GM12875 (cell line): Measurements from ENCODE around the gene MRM3.
"Not testable (repeated sequence)": the region's sequence is repeated elsewhere in the genome, so short reads cannot be mapped to it uniquely, and the experiment has no call there.

Source experiments
- H3K4me3 ChIP-seq: one replicate; pipeline ENCODE4 v1.5.1; 2011; ENCODE audit warnings: low read depth, low read length, control low read depth
- CTCF ChIP-seq: IDR thresholded peaks from 2 replicates; pipeline ENCODE4 v1.5.1; 2011; ENCODE audit warnings: low read depth, mild to moderate bottlenecking, control low read depth, inconsistent platforms, low read length, moderate library complexity, borderline replicate concordance; ENCODE audit not compliant: insufficient read depth

Gene MRM3

DNA sequence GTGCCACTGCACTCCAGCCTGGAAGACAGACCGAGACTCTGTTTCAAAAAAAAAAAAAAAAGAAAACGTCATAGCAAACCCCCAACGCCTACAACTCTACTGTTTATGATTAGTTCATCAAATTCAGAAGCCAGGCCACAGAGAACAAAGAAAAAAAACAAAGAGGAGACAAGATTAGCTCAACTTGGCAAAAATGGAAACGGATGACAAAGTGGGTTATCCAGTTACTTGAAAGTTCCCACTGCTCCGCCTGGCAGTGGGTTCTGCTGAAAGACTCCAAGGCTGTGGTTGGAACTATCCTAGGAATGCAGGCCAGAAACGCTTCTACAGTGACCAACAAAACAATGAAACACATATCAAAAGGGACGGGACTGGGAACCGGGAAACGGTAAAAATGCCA lies 53.1 kb downstream of the MRM3 start:
- no peak overlapping the region for H3K4me3 ChIP-seq
- no peak for TF ChIP-seq CTCF

- H3K4me3 ChIP-seq: not testable (repeated sequence)
These were observed 53.6 kb downstream of the MRM3 start for GRCh38 chr17:835721-836120.

DNA sequence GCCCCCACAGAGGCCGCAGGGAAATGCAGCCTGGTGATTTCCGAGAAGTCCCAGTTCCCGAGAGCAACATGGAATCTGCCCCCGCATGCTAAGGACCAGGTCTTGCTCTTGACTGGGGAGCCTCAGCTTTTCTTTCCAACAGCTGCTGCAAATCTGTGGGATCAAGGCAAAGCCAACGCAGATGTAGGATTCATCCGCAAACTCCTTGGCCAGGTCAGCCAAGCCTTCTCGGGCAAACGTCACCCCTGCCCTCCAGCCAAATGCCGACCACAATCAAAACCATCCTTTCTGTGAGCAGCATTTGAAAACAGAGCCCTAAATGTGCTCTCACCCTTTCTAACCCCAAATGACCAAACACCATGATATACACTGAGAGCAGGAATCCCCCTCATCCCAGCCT lies 54.0 kb downstream of the MRM3 start:
- no peak overlapping the region for H3K4me3 ChIP-seq
- TF ChIP-seq CTCF: no peak

DNA sequence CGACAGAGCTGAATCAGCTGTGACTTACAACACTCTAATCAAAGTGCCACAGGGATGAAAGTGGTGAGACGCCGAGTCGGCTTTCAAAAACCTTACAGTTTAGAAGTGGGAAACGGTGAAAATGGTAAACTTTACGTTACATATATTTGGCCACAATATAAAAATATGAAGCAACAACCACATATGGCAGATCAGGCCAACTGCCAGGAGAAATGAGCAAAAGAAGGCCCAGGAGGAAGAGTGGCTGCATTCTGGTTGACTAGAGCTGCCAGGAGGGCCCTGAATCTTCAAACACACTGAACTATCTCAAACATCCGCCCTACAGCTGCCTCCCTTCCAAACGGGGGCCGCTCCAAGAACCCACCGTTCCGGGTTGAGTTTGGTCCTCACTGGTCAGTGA lies 56.3 kb downstream of the MRM3 start:
- H3K4me3 ChIP-seq: no peak overlapping the region
- no peak for TF ChIP-seq CTCF

GRCh38 chr17:841313-841712 lies 59.2 kb downstream of the MRM3 start:
- no peak overlapping the region for H3K4me3 ChIP-seq
- no peak for TF ChIP-seq CTCF
